ENCODE measurements around the gene CACNB1.
"Not testable (repeated sequence)": the region's sequence is repeated elsewhere in the genome, so short reads cannot be mapped to it uniquely, and the experiment has no call there.

The CACNB1 gene

DNA sequence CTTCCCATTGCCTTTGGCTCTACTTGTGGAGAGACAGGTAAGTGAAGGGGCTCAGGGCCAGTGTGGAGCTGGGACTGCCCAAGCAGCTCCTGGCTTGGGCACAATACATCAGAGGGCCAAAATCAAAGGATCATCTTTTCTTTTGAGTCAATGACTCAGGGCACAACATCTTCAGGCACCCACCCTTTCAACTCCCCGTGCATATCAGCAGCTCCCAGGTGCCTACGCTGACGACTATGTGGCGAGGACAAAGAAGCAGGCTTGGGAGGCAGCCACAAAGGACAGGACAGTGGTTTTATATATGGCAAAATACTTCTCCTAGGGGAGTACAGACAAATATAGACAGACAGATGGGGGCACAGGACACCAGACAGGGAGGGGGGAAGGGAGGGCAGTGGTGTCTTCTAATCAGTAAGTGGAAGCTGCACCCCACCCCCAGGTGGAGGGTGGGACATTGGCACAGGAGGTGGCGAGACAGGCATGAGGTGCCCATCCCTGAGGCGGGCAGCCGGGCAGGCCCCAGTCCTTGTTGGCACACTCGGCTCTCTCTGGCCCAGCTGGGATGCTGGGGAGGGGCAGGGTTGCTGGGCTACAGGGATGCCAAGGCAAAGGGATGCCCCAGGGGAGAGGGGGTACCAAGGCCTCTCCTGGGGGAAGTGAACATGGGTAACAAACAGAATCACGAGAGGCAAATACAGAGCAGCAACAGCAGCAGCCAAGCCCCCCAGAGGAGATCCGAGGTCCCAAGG is 23.8 kb downstream of the CACNB1 start:
- DNase-seq = no peak

DNA sequence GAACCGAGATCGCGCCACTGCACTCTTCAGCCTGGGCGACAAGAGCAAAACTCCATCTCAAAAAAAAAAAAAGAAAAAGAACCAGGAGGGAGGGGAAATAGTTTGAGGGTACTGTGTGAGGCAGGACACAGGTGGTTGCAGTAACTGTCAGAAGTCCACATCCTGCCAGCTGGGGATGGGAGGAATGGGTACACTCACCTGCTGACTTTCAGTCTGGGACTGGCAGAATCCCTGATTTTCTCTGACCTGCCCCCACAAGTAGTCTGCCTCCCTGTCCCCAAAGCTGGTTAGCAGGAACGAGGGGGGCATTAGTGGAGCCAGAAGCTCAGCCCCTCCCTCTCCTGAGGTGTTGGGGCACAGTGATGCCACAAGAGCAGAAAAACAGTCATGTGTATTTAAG is 24.4 kb downstream of the CACNB1 start:
- no peak for DNase-seq

DNA sequence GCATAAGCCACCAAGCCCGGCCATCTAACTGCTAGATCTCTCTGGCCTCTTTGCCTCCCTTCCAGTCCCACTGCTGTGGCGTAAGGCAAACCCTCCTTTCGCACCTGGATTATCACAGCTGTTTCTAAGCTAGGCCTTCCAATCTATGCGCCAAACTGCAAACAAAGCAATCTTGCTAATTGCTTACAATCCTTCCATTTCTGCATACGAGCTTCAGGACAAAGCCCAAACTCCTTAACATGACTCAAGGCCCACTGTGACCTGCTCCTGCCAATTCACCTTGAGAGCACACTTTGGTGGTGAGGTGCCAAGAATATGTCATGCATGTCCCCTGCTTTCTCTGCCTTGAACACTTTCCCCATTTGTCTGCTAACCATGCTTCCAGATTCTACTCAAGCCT is 25.5 kb downstream of the CACNB1 start:
- DNase-seq = no peak

DNA sequence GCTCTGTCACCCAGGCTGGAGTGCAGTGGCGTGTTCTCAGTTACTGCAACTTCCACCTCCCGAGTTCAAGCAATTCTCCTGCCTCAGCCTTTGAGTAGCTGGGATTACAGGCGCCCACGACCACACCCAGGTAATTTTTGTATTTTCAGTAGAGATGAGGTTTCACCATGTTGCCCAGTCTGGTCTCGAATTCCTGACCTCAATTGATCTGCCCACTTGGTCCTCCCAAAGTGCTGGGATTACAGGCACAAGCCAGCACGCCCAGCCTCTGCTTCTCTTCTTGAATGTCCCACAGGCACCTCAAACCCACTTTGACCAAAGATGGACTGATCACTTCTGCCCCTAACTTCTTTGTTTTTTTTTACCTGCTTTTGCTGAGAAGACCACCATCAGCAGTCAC is 26.9 kb downstream of the CACNB1 start:
- DNase-seq = no peak

DNA sequence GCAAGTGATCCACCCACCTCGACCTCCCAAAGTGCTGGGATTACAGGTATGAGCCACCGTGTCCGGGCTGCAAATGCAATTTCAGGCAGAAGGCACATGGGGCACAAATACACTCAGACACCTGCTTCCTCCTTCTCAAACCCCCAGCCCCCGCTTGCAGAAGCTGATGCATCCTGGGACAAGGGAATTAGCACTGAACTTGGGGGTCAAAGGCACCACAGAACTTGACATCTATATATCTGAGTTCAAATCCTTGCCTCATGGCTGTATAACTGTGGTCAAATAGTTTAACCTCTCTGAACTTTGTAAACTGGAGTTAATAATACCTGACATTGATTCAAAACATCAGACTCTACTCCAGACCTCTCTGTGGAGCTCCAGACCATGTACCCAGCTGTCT is 27.4 kb downstream of the CACNB1 start:
- DNase-seq = no peak

DNA sequence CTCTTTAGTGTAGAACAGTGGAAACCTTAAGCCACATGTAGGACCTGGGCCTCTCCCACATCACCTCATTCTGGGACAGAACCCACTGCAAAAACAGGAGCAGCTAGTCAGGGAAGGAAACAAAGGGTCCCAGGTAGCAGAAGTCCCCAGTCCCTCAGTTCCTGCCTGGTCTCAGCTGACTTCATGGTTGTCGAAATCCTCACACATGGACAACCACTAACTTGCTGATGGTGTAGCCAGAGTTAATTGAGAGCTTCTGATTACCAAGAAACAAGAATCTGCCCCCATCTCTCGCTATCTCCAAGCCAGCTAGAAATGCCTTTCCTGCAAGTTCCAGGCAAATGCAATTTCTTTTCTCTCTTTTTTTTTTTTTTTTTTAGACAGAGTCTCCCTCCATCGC is 28.0 kb downstream of the CACNB1 start:
- no peak for DNase-seq

DNA sequence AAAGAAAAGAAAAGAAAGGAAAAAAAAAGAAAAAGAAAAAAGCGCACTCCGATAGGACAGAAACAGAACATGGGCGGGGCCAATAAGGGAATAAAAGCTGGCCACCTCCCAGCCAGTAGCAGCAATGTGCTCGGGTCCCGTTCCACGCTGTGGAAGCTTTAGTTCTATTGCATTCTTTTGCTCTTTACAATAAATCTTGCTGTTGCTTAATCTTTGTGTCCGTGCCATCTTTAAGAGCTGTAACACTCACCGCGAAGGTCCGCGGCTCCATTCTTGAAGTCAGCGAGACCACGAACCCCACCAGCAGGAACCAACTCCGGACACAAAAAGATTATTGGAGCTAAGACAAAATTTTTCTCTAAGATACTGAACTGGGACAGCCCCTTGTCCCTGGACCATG is 28.4 kb downstream of the CACNB1 start:
- no peak for DNase-seq

DNA sequence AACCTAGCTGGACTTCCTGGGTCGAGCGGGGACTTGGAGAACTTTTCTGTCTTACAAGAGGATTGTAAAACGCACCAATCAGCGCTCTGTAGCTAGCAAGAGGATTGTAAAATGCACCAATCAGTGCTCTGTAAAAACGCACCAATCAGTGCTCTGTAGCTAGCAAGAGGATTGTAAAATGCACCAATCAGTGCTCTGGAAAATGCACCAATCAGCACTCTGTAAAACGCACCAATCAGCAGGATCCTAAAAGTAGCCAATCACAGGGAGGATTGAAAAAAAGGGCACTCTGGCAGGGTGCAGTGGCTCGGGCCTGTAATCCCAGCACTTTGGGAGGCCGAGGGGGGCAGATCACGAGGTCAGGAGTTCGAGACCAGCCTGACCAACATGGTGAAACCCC is 29.0 kb downstream of the CACNB1 start:
- DNase-seq = not testable (repeated sequence)

DNA sequence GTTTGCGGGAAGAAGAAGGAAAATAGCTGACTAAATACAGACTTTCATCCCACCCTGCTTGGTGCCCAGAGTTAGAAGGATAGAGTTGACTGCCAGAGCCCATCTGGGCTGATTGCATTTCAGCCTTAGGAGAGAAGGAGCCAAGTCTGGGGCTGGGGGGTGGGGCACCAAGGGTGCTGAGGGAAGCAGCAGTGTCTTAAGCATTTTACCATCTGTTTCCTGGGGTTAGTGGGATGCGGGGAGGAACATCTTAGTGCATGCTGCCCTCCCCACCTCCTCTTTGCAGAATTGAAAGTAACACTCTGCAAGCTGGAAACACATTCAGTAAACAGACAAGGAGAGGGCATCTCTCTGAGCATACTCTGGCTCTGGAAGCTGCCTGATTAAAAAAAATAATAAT is 30.0 kb downstream of the CACNB1 start:
- no peak for DNase-seq

DNA sequence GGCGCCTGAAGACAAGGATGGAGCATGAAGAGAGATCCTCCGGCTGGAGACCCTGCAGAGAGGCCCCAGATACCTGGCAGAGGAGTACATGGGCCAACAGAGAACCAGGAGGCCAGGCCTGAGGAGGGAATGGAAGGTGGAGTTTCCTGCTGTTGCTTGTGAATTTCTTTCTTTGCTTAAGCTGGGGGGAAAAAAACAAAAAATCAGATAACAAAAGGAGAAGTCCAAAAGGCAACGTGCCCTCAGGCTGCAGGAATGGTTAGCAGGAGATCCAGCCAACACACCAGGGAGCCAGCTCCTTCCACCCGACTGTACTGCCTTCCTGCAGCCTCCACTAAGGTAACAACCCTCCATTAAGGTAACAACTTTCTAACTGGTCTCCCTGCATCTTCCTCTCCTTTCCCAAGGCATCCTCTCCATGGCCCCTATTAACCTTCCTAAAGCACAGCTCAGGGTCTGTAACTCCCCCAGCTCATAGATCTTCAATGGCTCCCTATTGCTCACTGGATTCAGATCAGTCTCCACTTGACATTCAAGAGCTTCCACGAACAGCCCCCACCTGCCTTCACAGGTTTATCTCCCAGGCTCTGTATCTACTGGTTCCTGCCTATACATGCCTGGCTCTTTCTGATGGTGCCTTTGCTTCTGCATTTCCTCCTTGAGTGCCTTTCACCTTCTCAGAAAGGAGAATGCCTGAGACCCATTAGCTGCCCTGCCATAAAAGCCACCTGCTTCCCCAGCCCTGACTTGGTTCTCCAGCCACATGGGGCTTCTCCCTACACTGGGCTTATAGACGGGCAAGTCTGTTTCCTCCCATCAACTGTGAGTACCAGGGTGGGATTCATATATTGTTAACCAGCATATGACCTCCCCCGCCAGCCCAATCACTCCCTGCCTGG is 30.8 kb downstream of the CACNB1 start:
- DNase-seq = no peak

DNA sequence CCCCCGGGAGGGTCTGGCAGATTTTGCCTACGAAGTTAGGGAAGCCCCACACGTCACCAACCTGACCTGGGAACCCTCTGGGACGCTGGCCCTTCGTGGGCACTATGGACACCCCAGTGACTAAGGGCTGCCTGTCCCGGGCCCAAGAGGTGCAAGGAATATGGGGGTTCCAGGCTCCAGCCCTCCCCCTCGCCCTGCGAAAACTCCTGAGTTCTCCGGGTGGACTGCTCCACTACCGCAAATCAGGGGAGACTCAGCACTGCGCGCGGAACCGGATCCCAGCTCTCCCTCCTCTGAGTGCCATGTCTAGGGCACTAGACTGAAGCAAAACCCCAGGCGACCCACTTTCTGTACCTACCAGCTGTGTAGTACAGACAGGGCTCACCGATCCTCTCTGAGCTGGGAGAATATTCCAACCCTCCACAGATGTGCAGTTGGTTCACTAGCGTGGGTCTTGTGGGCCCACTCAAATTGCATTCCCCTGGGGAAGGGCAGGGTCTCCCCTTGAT is 31.6 kb downstream of the CACNB1 start, which contains the start of gene ARL5C:
ARL5C (minus strand) TSS at position 321 of the 509 bp plus-strand sequence. CDS start 401 bp downstream, outside the sequence.
- no peak for DNase-seq

DNA sequence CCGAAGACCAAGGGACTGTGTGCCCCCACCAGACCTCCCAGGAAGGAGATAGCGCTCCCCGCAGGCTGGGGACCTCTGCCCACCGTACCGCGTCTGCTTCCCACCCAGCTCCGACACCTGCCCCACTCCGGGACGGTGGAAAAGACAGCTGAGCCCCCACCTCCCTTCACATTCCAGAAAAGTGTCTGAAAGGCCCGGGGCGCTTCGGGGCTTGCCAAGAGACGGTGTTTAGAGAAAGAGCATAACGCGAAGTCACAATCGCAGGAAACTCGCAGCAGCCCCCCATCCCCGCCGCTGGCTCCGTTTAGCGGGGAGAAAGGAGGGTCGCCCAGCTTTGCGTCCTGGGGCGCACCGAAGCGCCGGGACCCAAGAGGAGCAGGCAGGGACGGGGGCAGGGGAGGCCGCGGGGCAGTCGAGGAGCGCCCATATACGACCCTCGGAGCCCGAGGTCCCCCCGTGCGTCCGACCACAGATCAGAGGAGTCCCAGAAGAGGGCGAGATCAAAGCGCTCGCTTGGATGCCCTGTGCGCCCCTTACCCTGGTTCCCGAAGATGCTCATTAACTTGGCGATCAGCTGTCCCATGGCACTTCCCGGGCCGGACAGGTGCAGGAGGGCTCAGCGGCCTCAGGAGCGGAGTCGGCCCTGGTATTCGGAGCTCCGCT is 32.2 kb downstream of the CACNB1 start:
- DNase-seq = no peak

DNA sequence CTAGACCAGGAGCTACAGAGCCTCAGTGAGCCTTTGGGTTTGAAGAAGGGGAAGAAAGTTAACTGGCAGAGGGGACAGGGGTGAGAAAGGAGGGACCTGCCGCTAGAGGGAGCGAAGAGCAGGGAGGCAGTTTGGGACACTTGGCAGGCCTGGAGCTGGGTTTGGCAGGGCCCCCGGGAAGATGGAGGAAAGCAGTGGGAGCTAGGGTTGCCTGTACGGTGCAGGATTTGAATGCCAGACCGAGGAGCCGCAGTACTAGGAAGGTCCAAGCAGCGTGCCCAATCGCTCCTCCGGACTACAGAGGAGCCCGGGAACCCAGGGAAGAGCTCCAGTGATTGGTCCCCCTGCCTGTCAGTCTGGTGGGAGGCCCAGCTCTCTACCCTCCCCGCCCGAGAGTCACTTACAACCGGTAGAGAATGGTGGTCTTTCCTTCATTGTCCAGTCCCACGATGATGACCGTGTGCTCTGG is 32.8 kb downstream of the CACNB1 start:
- DNase-seq = peak; percentile 25

DNA sequence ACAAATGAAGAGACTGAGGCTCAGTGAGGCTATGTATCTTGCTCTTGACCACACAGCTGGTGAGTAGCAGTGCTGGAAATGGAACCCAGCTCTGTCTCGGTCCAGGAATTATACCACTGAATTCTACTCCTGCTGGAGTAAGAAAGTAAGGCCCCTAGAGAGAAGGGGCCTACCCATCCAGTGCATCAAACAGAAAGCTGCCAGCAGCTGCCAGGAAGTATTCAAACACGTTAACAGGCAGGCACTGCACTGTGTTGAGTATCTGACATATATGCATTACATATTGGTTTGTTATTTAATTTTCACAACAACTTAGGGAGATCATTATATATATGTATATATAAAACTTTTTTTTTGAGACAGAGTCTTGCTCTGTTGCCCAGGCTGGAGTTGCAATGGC is 35.5 kb downstream of the CACNB1 start:
- DNase-seq = no peak

DNA sequence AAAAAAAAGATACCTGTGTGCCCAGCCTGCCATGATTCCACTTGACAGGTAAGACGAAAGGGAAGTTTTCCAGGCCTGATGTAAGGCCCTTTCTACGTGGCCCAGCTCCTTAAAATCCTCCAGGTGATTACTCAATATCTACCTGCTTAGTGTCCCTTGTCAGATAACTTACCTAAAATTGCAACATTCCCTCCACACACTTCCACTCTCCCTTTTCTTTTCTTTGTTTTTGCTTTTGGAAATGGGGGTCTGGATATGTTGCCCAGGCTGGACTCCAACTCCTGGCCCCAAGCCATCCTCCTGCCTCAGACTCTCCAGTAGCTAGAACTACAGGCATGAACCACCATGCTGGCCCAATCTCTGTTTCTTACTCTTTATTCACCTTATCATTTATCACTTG is 38.8 kb downstream of the CACNB1 start:
- DNase-seq = no peak

DNA sequence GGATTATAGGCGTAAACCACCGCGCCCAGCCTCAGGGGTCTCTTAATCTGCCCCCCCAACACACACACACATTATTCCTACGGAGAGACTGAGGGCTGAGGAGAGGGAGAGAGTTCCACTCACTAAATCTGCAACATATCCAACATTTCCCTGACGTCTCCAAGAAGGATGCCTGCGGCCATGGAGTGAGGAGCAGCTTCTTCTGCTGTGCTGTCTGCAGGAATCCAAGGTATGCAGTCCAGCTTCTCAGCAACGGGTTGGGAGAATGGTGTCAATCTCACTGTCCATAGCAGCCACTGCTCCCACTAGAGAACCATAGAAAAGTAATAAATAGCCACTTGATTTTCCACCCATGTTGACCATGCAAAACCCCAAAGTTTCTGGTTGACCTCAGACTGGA is 41.0 kb downstream of the CACNB1 start:
- no peak for DNase-seq

DNA sequence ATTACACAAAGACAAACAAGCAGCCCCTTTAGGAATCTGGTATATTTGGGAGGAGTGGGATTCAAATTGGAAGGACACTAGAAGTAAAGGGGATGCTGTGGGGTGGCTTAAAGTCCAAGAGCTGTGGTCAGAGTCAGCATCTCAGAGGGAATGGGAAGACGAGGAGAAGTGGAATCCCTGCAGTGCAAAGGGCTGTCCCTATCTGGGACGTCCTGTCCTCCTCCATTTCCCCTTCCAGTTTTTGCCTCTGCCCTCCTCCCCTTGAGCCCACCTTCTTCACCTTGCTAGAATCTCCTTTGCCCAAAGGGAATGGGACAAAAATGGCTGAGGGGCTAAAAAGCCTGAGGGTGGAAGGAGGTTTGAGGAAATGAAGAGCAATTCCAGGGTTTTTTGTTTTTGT is 41.8 kb downstream of the CACNB1 start:
- no peak for DNase-seq

DNA sequence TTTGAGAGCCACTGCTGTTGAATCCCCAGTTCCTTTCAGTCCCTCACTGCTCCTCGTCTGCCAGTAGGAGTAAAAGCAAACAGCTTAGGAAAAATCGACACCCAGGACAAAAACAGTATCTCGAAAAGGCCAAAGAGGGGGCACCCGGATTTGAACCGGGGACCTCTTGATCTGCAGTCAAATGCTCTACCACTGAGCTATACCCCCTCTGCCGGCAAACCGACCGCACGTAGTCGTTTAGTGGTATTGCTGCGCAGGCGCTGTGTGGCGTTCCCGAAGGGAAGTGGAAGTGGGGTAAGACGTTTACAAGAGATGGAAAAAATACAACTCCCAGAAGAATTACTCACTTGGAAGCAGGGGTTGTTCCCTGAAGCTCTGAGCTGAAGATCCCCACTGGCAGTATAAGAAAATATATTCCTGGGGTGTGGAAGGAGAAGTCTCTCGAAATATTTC is 43.8 kb downstream of the CACNB1 start:
- DNase-seq = peak; percentile 69

DNA sequence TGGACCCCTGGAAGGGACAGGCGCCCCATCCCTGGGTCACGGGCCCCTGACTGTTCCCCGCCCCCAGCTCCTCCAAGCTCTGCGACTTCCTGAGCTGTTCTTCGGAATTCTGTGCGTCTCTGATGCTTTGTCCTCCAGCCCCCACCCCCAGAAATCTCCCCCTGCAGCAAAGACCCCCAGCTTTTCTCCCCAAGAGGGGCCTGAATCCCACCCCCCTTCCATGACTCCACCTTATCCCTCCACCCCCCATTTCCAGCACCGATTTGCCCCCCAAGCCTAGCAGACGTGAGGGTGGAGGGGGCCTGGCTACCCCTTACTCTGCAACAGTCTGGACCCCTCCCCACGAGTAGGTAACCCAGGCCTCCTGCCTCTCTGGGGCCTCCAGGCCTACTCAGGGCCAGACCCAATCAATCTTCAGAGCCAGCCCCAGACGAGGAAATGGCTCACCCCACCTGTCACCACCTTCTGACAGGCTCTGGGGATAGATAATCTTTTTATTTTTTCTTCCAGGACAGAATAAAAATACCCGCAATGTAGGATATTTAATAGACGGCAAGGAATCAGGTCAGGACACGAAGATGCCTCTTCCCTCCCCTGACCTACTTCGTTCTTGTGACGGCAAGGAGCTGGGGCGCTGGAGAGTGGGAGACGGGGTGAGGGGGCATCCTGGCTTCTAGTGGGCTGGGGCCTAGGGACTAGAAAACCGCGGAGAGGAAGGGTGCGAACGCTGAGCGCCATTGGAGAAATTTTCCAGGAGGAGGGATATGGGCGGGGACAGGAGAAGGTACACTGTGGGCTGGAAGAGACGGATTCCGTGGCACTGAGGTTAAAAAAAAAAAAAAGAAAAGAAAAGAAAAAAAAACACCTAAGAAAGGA is 45.3 kb downstream of the CACNB1 start:
- no peak for DNase-seq

DNA sequence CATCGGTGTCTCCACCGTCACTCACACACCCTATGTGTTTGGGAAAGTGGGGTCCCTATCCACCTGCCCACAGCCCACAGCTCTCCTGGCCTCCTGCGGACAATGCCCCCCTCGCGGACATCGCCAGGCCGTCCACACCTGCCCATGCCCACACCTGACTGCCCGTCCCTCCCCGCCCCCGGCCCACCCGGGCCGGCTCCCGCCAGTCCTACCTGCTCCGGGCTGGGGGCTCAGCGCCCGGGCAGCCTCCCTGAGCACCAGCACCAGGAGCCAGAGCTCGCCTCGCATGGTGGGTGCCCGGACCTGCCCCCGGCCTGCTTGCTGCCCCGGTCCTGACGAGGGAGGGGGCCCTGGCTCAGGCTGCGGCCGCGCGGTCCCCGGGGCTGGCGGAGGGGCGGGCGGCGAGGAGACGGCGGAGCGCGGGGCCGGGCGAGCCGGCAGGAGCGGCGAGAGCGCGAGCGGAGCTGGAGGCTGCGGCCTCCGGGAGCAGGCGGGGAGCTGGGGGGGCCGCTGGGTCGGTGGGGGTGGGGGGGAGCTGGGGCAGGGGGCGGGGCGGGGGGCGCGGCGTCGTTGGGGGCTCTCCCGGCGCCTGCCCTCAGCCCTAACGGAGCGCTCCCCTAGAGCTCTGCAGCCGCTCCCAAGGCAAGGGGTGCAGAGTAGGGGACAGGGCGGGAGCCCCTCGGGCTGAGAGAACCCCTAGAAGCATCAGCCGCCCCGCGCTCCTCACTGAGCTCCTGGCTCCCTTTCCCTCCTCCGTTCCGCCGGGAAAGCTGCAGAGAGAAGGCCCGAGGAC is 46.1 kb downstream of the CACNB1 start, which contains the start of gene PLXDC1:
PLXDC1 (minus strand) TSS at position 488 of the 793 bp plus-strand sequence; CDS start at position 288, 200 bp downstream.
- no peak for DNase-seq

DNA sequence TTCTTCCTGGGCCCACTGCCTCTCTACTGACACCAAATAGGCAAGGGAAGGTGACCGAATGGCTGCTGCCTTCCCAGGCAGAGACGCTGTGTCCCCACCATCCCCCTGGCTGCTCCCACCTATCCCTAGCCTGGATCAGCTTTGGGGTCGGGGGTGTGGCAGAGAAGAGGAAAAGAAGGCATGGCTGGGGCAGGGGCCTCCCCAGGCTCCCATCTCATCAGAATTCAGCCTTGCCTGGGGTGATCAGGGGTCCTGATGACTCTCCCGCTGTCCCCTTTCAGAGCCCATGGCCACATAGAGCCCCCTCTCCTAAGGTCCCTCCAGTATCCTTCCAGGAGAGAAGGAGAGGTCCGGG is 46.7 kb downstream of the CACNB1 start:
- DNase-seq = no peak

Measured in COR-L47 (cell line).